Pancreas (tissue), 10 donors: Measurements from ENCODE around the gene CARMIL3. TPM values are rescaled to one million over a fixed set of nuclear protein-coding genes. Genes with fewer than 3 reads are reported as not detected.
"Not testable (repeated sequence)": the region's sequence is repeated elsewhere in the genome, so short reads cannot be mapped to it uniquely, and the experiment has no call there.

Experiments
- ATAC-seq, 4 donors: fragments of 200-7000 bp; cut with Tn5 transposase; one replicate each; pipeline versions ENCODE4 v1.8.0 to v1.9.1; 2020; ENCODE audit warnings: mild to moderate bottlenecking in 4 of 4, moderate library complexity in 4 of 4
- DNase-seq, 6 donors: peaks; one replicate each; pipeline ENCODE4 v3.0.0-alpha.2; 2020
- FAIRE-seq: peaks from 2 replicates; lab custom pipeline; 2012; peaks lifted over from hg19 to GRCh38; lab: Jason Lieb, UNC
- H3K27ac ChIP-seq, 4 donors: fragments of 200-600 bp; sonication (generic); 1 replicate in 3 of 4; 2 replicates in 1 of 4; pipeline versions ENCODE4 v1.5.0 to v1.8.0; 2020
- H3K27me3 ChIP-seq, 4 donors: fragments of 200-600 bp; one replicate each; pipeline ENCODE4 v1.8.0; 2021
- H3K36me3 ChIP-seq, 3 donors: fragments of 200-600 bp; sonication (generic) in 1 of 3; one replicate each; pipeline versions ENCODE4 v1.5.0 to v1.8.0; 2020 to 2021
- H3K4me1 ChIP-seq, 3 donors: fragments of 200-600 bp; one replicate each; pipeline ENCODE4 v1.8.0; 2021
- H3K4me3 ChIP-seq, 4 donors: fragments of 200-600 bp; sonication (generic) in 2 of 4; one replicate each; pipeline versions ENCODE4 v1.5.0 to v1.8.0; 2020 to 2021
- H3K9me3 ChIP-seq, 4 donors: fragments of 200-600 bp; one replicate each; pipeline ENCODE4 v1.8.0; 2021
- WGBS, 2 donors: extraction: QIAGEN DNeasy Blood & Tissue Kit; methylation state at CpG; one replicate each; pipeline ENCODE4 v1.1.7; 2013; 5-methylcytosine and 5-hydroxymethylcytosine counted together
- intact Hi-C, 3 donors: fragments of 100-400 bp; cut with DNase I; formaldehyde crosslinking; loops; one replicate each; pipeline versions ENCODE4 v1.11.1 to v1.14.2; 2022
- polyA plus RNA-seq, 2 donors: library from polyadenylated mRNA; stranded (reverse); fragments of 200-250 nt; gene quantifications; one replicate each; pipeline ENCODE4 v1.2.3, GENCODE V29; 2013
- total RNA-seq, 6 donors: library from RNA; stranded (reverse); fragmentation: NEBNext Ultra II Directional in 4 of 6; extraction: Animal tissue kit (Norgen Biotek cat#: 25700) in 4 of 6; gene quantifications; one replicate each; pipeline versions ENCODE4 v1.2.1 to v1.2.4, GENCODE V29; 2021 to 2023
- TF ChIP-seq, protein P1 (sequence below), 4 donors: fragments of 200-600 bp; sonication (generic) in 3 of 4; IDR thresholded peaks; one replicate each; pipeline versions ENCODE4 v1.5.0 to v1.8.0; 2021; ENCODE audit warnings: antibody characterized with exemption in 4 of 4
- donor health status: healthy with polysubstance abuse.
- donor health status: DM: no; HTN: no; CAD: no; lungs with moderate emphysema.
- donor health status: DM: no; HTN: no; CAD: no.
- donor health status: control.
- donor health status: control.
- donor health status: Bipolar disorder and iron deficiency.
- donor health status: DM: yes; HTN: yes; CAD: no.
- donor health status: DM: no; HTN: no; CAD: no.
- donor health status: DM: no; HTN: no; CAD: no.
- donor health status: DM: yes; HTN: yes; CAD: no.

Gene CARMIL3
- total RNA-seq (under 1 TPM; 0.31 to 1.00 (median 0.71) TPM), polyA plus RNA-seq (1 to 10 TPM; 2.7 to 4.0 TPM)

DNA sequence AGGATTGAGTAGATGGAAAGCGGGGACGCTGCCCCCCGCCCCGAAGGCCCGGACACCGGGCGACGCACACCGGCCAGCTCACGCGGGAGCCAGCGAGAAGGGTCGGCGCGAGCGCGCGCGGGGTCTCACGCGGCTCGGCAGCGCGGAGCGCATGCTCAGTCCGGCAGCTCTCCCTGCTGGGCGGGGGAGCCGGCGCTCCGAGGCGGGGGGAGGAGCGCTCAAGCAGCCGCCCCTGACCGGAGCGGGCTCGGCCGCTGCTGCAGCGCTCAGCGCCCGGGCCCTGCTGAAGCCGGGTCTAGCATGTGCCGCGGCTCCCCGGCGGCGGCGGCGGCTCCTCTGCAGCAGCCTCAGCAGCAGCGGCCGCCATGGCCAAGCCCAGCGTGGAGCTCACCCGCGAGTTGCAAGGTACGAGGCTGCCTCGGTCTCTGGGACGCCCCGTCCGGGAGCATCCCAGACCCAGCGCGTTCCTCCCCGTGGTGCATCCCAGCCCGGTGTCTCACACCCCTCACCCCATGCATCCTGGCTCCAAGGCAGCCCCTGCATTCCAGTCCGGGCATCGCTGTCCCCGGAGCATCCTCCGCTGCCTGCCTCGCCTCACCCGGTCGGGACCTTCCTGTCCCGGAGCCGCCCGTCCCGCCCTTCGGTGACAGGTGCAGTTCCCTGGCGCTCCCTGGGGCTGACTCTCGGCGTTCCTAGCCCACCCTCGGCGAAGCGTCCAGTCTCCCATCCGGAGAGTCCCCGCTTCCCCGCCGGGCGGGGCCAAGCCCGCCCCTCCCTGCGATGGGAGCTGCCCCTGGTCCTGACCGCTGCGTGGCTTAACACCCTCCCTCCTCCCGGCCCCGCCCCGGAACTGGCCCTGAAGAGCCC lies at the start of gene CARMIL3:
TSS of gene CARMIL3 (plus strand) at position 221 of the 867 bp plus-strand sequence. CDS start at position 366, 145 bp downstream.
- Histone ChIP-seq H3K27ac (peak within 1 kb of the TSS; percentile 38 to 68 (median 46)), H3K27me3 (no peaks in the 10 kb centered on the region), H3K9me3 (no peaks in the 10 kb centered on the region), H3K36me3 (no peaks in the 10 kb centered on the region), H3K4me3 (peak within 1 kb of the TSS; percentile 49 to 70 (median 55)), H3K4me1 (peaks cover 0 to 6% (median 0%) of the 10 kb centered on the region in 3 donors)
- TF ChIP-seq, protein P1, sequence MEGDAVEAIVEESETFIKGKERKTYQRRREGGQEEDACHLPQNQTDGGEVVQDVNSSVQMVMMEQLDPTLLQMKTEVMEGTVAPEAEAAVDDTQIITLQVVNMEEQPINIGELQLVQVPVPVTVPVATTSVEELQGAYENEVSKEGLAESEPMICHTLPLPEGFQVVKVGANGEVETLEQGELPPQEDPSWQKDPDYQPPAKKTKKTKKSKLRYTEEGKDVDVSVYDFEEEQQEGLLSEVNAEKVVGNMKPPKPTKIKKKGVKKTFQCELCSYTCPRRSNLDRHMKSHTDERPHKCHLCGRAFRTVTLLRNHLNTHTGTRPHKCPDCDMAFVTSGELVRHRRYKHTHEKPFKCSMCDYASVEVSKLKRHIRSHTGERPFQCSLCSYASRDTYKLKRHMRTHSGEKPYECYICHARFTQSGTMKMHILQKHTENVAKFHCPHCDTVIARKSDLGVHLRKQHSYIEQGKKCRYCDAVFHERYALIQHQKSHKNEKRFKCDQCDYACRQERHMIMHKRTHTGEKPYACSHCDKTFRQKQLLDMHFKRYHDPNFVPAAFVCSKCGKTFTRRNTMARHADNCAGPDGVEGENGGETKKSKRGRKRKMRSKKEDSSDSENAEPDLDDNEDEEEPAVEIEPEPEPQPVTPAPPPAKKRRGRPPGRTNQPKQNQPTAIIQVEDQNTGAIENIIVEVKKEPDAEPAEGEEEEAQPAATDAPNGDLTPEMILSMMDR (IDR thresholded peaks at IDR 0.05): no peak
- ATAC-seq (peak; percentile 89 to 96 (median 94)), DNase-seq (peak; percentile 62 to 88 (median 70)), FAIRE-seq (no peak)
- WGBS, 2 donors: 1% methylated on average over 57 to 92 of the region's 92 CpGs
- intact Hi-C loops: no loop called here

- H3K27ac ChIP-seq, H3K4me1 ChIP-seq, H3K27me3 ChIP-seq, DNase-seq, H3K36me3 ChIP-seq, FAIRE-seq, H3K9me3 ChIP-seq, intact Hi-C loops: not testable (repeated sequence)
- peak; percentile 29 to 69 (median 57) for ATAC-seq
- WGBS, 2 donors: 0 to 6% methylated on average over 4 to 6 of the region's 15 CpGs
- H3K4me3 ChIP-seq: peak overlapping the region in 2 of 4 donors; percentile 12 to 54
Measured at GRCh38 chr14:24006471-24006816, 45.4 kb upstream of the CARMIL3 start.

- H3K9me3 ChIP-seq, H3K27me3 ChIP-seq, H3K36me3 ChIP-seq, intact Hi-C loops, H3K27ac ChIP-seq, H3K4me1 ChIP-seq, FAIRE-seq: not testable (repeated sequence)
- DNase-seq: peak; percentile 36 to 85 (median 59)
- H3K4me3 ChIP-seq: peak overlapping the region in 2 of 4 donors; percentile 12 to 54
- ATAC-seq: peak; percentile 90 to 98 (median 96)
- 3 to 5% methylated on average over 26 to 61 of the region's 62 CpGs for WGBS, 2 donors
Measured at GRCh38 chr14:24006817-24007652, 44.8 kb upstream of the CARMIL3 start.

DNA sequence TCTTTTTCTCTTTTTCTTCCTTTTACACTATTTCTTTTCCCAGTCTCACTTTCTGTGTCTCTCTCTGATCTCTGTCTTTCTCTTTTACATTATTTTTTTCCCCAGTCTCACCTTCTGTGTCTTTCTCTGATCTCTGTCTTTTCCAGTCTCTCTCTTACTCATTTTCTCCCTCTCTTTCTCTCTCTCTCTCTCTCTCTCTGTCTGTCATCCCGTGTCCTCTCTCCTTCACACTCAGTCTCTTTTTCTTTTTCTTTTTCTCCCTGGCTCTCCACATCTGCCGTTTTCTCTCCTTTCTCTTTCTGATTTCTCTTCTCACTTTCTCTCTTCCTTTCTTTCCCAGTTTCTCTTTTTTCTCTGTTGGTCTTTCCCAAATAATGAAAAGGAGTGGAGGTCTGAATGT lies 40.8 kb upstream of the CARMIL3 start:
- DNase-seq (no peak), ATAC-seq (no peak), FAIRE-seq (no peak)
- WGBS, 2 donors: 62 to 70% methylated on average over 2 of the region's 2 CpGs
- peaks cover 0 to 10% (median 0%) of the 10 kb centered on the region in 3 donors for H3K4me1 ChIP-seq
- no peak overlapping the region for H3K27ac ChIP-seq
- intact Hi-C loops: no loop called here
- no peaks in the 10 kb centered on the region for H3K27me3 ChIP-seq
- no peaks in the 10 kb centered on the region for H3K9me3 ChIP-seq
- H3K4me3 ChIP-seq: no peak overlapping the region
- TF ChIP-seq, protein P1 (IDR thresholded peaks at IDR 0.05): no peak
- no peaks in the 10 kb centered on the region for H3K36me3 ChIP-seq

- H3K27ac ChIP-seq, DNase-seq, H3K4me3 ChIP-seq, intact Hi-C loops, FAIRE-seq, H3K27me3 ChIP-seq, H3K36me3 ChIP-seq, ATAC-seq, H3K9me3 ChIP-seq: not testable (repeated sequence)
- peaks cover 0 to 10% (median 0%) of the 10 kb centered on the region in 3 donors for H3K4me1 ChIP-seq
- 30 to 32% methylated on average over 4 of the region's 4 CpGs for WGBS, 2 donors
Measured at GRCh38 chr14:24012726-24013273, 39.0 kb upstream of the CARMIL3 start.
